Activated CD4-positive, alpha-beta T cell treated with anti-CD3 and anti-CD28 coated beads, Interleukin-2, amount 50 U/mL, for 4 hours (primary cell): ENCODE results near the gene SORCS2.

Source experiments
- DNase-seq, 2 experiments: peaks; one replicate each; pipeline ENCODE4 v3.0.0-alpha.2; 2020

SORCS2 gene

DNA sequence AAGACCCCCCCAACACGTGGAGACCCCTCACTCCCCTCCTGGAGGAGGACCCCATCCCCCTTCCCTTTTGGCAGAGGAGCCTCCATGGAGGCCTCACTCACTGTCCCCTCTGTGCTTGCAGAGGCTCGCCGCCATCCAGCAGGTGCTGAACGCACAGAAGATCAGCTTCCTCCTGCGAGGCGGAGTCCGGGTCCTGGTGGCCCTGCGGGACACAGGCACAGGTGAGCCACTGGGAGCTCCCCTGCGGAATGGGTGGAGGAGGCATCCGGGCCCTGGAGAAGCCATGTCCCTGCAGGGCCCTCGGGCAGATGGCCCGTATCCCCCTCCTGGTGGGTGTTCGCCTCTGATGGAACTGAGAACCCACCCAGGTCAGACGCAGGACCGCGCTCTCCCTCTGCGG is 540.9 kb downstream of the SORCS2 start:
- DNase-seq, result no peak

DNA sequence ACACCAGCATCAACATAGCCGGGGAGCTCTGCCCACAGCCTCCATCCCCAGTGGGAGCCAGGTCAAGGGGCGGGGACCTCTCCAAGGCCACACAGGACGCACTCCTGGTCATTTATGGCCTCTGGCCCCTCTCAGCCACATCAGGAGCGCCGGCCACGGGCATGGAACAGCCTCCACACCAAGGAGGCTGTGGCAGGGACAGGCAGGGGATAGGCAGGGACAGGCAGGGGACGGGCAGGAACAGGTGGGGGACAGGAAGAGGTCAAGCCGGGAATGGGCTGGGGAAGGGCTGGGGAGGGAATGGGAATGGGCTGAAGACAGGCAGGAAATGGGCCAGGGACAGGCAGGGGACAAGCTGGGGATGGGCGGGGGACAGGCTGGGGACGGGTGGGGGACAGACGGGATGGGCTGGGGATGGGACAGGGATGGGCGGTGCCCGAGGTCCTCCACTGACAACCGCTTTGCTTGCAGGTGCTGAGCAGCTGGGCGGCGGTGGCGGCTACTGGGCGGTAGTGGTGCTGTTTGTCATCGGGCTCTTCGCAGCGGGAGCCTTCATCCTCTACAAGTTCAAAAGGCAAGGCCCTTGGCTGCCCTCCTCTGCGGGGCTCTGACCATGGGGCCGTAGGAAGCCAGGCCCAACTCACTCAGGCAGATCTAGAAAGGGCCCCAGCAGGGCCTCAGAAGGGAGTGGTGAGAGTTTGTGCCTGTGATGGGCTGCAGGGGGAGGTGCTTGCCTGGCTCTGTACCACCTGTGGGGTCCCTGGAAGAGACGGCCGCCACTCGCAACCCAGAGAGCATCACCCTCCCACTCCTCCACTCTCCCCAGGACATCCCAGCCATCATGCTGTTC is 541.7 kb downstream of the SORCS2 start:
- DNase-seq, result no peak

DNA sequence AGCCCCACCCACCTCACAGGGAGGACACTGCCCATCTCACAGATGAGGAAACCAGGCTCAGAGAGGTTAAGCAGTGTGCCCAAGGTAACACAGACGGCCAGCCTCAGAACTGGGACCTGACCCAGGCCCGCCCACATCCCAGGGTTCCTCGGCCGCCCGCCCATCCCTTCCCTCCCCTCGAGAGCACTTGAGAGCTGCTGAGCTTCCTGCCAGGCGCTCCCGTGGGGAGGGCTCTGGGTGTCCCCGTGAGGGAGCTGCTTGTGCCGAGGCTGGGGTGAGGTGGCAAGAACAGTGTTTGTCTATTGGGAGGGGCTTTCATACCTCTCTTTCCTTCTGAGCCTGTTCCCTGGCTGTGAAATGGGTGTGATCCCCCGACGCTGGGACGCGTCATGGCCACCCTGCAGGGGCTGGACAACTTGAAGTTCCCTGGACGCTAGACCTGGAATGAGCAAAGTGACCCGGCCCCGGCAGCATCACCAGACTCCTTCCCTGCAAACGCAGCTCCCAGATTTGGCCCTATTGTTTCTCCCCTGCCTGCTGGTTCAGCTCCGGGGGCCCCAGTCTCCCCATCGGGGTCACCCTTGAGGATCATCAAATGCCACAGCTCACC is 542.4 kb downstream of the SORCS2 start:
- DNase-seq, result no peak

DNA sequence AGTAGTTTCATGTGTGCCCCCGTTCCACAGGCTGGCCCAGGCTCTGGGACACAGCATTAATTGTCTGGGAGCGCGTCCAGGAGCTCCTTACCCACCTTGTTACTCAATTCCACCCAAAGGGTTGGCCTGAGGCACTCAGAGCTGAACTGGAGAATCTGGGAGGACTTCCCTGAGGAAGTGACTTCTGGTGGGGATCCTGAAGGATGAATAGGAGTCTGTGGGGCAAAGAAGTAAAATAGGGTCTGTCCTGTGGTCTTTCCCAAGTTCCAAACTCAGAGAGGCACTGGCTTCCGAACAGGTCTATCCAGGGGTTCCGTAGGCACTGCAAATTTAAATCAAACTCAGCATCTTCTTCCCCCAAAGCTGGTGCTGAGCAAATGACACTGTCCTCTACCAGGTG is 543.1 kb downstream of the SORCS2 start:
- no peak for DNase-seq

DNA sequence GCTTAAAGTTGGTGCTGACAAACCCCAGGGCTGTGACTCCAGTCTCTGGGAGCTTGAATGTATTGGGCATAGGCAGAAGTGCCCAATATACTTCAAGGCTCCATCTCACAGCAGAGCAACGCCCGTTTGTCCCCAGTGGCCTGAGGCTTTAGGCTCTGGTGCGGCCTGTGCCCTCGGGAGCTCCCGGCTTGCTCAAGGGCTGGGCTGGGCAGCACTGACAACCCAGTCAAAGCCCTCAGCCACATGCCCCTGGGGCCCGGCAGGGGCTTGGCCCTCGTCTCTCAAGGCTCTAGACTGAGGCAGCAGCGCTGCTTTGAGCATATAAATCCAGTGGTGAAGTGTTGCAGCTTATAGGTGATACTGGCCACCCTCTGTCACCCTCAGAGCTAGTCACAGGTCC is 543.6 kb downstream of the SORCS2 start:
- no peak for DNase-seq

DNA sequence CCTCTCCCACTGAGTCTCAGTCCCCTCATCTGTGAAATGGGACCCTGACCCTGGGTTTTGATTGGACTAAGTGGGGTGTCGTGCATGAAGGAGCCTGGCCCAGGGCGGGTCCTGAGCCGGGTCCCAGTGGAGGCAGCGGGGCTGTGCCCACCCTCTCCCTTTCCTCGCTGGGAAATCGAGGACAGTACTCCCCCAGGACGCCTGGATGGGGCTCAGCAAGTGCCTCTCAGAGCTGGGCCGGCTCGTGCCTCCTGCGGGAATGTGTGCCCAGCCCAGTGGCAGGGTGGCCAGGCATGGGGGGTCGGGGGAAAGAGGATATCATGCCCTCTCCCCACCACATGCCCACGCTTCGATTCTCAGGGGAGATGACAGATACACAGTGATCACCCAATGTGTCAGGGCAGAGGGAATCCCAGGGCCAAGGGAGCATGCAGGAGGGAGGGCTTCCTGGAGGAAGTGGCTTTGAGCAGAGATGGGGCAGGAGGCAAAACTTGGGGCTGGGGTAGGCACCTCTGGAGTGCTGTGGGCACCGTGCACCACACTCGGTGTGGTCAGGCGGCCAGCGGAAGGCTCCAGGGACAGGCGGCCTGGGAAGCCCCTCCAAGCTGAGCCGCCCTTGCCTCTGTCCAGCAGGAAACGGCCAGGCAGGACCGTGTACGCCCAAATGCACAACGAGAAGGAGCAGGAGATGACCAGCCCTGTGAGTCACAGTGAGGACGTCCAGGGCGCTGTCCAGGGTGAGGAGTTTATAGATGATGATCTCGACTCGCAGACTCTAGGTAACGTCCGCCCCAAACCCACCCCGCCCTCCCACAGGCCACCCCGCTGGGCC is 544.3 kb downstream of the SORCS2 start:
- DNase-seq, result no peak

DNA sequence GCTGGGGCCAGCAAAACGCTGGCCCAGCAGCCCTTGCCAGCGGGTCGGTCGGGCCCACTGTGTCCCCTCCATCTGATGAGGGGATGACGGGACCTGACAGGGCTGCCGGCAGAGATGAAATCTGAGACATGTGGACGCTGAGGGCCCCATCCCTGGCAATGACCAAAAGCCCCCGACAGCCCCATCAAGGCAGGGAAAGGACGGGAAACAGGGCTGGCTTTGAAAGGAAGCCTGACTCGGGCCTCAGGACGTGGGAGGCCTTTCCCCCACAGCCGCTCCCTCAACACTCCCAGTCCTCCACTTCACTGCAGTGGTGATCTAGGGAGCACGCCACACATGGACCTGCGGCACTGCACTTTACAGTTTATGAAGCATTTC is 544.9 kb downstream of the SORCS2 start:
- no peak for DNase-seq

DNA sequence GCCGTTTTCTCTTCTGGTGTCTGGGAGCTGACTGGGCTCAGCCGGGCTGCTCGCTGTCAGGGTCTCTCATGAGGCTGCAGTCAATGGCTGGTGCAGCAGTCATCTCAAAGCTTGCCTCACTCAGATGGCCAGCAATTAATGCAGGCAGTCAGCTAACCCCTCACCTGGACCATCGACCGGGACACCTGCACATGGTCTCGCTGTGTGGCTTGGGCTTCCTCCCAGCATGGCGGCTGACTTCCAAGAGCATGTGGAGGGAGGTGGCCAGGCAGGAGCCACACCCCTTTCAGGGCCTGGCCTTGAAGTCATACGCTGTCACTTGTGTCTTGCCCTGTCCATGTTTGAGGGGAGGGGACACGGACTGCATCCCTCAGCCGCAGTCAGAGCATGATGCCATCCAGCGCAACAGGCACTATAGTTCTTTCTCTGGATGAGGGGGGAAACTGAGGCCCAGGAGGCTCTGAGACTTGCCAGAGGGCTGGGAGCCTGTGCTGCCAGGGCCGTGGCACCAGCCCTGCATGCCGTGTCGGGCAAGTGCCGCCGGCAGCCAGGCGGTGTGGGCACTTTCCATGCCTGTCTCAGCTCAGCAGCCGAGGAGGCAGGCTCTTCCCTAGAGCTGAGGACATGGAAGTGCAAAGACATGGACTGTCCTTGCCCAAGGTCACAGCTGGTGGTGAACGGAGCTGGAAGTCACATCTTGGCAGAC is 545.6 kb downstream of the SORCS2 start:
- DNase-seq, result no peak

DNA sequence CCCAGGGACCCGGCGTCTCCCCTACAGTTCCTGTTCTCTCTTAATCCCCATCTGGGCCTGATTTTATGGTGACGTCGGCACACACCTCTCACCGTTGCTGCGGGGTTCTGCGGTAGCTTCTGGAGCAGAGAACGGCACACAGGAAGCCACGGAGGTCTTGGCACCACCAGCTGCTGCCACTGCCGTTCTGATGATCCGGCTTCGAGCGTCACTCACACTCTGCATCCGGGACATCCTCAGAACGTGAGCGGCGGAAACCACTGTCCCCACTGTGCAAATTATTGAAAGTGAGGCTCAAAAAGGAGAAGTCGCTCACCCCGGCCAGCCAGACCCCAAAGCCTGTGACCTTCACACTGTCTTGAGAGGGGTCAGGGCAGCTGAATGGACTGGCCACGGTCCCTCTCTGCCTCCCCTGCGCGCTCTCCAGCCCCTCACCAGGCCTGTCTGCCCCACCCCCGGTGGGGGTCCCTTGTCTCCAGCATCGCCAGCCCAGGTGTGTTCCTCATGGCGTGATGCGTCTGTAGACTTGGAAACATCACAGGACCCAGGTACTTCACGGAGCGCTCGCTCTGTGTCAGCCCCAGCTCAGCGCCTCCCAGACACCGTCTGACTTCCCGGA is 546.2 kb downstream of the SORCS2 start:
- DNase-seq, result no peak

DNA sequence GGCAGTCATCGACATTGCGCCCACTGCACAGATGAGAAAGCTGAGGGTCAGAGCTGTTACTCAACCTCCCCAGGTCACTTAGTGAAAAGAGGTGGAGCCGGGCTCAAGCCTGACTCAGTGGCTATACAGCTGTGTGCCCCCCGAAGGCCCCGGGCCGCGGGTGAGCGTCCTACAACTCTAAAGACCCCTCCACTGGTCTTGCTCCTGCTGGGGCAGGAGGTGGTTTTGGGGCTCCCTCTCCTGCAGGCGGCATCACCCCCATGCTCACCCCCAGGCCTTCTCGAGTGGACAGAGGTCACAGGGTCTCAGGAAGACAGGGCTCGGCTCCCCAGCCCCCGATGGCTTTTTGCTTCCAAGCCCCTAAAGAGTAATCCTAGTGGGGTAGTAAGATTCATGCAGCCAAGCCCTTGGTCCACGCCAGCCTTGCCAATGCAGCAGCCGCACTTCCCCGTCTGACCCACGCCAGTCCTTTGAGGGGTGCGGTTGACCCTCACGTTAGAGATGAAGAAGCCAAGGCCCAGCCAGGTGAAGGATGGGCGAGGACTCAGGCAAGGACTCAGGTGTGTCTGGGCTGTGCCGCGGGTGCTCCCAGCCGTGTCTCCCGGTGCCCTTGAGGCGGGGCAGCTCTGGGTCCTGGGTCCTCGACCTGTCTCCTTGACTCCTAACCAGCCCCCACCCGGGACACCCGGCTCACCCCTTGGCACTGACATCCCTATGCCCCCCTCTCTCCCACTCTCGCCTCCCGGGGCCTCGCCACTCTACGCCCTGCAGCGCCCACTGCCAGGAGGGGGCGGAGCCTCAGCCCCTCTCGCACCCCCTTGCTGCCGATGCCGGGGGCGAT is 547.0 kb downstream of the SORCS2 start:
- DNase-seq, result no peak

DNA sequence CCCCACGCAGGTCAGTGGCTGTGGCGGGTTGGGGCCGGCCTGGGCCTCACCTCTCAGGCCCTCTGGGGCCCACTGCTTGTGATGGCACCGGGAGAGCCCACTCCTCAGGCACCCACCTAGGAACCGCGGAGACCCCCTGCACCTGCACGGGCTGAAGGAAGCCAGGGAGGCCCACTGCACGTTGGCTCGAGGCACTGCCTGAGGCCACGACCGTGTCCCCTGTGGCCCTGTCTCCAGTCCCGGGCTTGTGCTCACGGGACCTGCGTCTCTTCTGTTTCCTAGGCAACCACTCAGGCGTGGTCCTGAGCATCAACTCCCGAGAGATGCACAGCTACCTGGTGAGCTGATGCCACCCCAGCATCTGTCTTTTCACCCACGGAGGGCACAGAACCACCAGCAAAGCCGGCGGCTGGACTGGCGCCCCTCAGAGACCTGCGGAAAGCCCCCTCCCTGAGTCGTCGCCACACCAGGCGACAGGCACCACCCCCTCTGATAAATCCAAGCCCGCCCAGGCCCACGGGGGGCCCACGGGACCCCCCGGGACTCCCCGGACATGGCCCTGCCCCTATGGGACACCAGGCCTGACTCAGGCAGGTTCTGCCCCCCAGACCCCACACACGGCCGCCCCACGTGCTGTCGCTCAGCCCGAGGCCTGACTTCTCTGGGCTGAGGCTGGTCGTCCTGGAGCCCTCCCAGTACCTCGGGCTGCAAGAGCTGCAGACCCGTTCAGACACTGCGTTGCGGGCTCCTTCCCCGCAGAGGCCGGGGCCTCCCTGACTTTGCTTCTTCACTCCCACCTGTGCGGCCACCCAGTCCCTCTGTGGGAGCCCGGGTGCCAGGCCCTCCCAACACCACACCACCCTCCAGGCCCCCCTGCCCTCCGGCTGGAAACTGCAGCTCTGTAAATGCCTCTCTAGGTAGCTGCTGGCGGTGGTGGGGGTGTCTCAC is 547.9 kb downstream of the SORCS2 start:
- no peak for DNase-seq

DNA sequence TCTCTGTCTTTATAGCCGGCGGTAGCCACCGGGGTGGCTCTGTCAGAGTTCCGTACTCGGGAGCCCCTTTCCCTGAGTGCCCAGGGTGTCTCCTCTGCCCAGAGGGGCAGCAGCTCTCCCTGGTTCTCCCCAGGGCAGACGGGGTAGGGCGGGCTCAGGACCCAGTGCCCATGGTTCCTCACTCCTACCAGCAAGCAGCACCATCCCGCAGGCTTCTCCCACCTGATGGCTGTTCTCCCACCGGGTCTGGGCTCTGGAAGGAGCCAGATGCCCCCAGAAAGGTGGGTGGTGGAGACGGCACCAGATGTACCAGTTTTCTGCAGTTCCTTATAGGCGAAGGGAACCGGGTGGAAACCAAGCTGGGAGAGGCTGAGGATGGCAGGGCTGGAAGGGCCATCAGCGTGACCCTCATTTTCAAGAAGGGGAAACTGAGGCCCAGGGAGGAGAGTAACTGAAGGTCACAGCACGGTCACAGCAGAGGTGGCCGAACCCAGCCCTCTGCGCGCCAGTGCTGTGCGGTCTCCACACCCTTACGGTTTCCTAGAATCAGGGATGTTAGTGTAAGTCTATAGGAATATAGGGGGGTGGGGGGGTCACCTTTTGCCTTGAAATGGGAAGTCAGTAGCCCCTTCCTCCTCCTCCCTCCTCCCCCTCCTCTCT is 548.7 kb downstream of the SORCS2 start:
- DNase-seq, result no peak

DNA sequence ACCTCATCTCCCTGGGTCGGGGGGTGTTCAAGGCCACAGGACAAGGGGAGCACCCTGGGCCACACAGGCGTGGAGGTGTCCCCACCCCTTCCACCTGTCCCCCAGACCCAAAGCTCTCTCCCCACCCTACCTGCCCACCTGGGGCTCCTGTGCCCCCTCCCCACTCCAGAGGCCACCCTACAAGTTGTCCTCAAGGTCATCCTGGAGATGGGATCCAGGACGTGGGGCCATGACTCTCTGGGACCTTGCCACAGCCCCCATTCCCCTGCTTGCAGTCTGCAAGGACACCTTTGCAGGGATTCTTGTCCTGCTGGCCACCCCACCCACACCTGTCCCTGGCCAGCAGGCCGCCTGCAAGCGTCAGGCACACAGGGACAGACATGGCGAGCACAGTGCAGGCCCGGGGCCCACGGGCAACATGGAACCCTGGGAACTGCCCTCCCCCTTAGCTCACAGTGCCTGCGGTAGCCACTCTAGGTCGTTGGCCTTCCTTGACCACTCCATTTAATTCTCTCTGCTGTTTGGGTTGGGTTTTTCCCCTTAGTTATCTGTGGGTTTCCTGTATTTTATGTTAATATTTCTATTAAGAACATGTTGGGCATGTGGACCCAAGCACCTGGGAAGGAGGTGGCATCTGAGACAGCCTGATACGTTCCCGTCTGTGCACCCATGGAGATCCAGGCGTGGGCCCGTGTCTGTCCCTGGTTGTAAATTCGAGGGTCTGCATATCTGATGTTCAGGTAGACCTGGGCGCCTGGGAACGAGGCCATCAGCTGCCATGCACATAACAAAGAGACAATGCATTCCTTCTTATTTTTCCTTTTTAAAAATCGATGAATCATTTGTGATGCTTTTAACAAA is 549.8 kb downstream of the SORCS2 start:
- no peak for DNase-seq

DNA sequence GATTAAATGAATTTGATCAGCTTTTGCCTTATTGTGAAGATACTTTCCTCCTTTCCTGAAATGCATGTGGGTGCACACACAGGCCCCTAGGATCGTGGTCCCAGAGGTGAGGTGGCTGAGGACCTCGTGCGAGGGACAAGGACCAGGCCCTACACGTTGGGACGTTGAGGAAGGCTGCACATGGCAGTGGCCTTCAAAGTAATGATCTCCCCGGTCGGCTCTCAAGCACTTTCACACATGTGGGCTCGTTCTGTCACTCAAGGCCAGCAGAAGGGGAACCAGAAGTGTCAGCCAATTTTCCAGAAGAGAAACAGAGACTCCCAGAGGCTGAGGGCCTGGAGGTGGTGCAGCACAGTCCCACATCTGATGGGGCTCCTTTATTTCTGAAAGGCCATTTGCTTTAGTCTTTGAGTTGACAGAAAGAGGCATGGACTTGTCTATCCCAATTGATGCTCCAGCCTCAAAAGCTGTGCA is 550.5 kb downstream of the SORCS2 start:
- DNase-seq, result no peak

DNA sequence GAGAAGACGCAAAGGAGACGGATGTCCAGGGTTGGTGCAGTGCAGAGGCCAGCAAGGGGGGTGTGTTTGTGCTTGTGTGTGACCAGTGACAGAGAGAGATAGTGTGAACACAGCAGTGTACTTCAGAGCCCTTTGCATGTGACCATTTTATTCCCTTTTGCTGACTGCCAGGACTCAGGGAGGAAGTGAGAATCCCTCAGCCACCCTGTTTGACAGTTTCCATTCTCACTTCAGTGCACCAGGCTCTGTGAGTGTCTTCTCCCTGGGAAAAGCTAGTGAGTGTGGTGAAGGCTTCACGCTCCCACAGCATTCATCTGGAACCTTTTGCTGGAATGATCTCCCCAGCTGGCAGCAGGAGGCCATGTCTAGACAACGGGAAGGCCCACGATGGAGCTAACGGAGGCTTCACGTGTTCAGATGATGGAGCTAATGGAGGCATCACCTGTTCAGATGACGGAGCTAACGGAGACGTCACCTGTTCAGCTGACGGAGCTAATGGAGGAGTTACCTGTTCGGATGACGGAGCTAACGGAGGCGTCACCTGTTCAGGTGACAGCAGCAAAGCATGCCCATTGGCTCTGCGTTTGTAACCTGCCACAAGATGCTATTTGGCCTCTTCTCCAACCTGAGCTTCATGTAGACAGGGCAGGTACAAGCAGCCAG is 551.9 kb downstream of the SORCS2 start:
- DNase-seq, result no peak

DNA sequence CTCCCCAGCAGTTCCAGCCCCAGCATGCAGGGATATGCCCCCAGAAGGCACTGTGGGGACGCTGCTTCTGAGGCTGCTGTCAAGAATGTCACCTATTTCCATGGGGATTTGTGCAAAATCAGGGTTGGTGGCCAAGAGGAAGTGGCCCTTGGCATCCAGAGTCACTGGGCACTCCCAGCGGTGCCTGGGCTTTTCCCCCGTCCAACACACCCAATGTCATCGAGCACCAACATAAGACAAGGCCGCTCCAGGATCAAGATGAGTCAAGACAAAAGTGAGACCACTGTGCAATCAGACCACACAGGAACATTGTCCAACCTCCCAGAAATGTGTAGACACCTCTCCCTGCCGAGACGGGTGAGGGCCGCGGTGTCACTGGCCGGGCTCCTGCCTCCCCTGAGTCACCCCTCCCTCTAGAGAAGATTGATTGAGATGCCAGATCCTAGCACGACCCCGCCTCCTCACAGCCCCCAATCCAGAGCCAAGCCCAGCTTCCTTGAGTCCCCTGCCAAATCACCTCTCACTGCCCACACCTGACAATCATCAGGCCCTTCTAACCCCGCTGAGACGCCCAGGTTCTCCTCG is 553.1 kb downstream of the SORCS2 start:
- no peak for DNase-seq

DNA sequence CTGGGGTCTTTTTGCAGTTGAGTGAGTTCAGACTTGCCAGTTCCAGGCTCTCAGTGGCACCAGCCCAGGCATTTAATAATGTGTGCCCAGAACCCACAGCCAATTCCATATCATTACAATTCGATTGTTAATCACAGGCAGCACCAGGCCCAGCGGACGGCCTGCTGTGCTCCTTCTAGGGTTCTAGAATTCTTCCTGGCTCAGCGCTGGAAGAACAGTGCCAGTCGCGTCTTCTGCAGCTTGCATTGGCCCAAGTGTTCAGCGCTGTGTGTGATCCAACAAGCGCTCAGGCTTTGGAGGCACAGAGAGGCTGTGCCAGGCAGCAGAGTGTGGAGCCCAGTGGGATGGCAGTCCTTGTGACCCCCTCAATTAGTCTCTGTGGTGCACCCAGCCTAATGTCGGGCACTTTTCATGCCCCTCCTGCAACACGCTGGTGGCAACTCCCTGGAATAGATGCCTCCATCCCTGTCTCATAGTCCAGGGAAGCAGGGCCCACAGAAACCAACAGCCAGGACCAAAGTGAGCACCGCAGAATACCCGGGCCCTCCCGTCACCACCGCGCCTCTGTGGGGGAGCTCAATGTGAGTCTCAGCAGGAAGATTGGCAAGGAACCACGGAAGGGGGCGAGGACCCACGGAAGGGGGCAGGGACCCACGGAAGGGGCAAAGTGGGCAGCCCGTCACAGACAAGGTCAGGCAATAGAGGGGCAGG is 554.2 kb downstream of the SORCS2 start:
- no peak for DNase-seq
